Measurements from ENCODE around the gene NCOA3.

Gene NCOA3

DNA sequence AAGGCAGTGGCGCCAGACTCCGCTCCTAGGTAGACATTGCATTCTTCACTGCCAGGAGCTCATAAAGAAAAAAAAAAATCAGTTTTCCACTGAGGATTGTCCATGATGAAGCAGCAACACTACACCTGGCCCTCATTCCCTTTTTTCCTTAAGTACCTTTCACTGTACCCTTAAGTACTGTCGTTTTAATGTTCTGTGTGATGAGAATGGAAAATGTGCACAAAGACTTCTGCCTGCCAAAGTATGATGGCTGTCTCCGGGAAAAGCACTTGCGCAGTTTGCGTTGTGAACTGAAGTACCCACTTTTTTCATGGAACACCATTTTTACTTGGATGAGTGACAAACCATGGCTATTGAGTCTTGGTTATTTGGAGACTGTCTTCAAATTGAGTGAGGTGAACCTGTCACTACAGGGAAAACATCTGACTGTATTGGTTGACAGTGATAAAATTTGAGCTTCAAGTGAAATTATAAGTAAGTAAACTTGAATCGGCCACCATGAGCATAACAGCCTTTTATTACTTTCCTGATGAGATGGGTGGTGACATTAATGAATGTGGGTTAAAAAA is 104.8 kb downstream of the NCOA3 start:
- Histone ChIP-seq H3K4me3 (ENCODE audit: low read depth, low read length) (no peak overlapping the region), H3K27ac (ENCODE audit: low read depth, low read length) (no peak overlapping the region), H3K36me3 (ENCODE audit: control insufficient read depth, insufficient read depth, low read length) (no peaks in the 10 kb centered on the region), H3K9ac (ENCODE audit: low read length) (no peak overlapping the region), H3K4me1 (ENCODE audit: control insufficient read depth, insufficient read depth, low read length) (peaks cover 5% of the 10 kb centered on the region), H3K27me3 (ENCODE audit: control insufficient read depth, insufficient read depth, low read length) (no peaks in the 10 kb centered on the region), H3K9me3 (ENCODE audit: control insufficient read depth, insufficient read depth, low read depth, low read length) (no peaks in the 10 kb centered on the region)

DNA sequence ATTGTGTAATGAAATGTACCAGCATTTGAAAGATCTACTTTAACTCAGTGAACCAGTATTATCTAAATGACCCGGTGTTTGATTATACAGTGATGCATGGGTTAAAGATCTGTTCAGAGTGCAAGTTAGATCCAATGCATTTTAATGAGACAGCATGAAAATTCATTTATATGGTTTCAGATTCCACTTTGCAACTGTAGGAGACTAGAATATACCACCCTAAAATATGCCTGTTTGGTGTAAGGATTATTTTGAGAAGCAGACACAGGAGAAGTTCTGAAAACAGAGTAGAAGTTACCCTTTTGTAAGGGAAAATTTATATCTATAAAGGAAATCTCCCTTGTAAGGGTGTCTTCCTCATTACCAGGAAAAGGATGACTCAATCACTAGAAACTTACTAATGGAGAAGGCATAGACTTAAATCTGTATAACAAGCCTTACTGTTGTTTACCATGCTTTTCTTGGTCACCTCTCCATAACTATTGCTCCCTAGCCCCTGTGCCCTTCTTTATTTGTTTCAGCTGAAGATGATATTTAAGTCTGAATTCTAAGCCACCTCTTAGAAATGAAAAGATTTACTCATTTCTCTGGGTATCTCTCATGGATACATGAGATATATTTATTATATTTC is 105.4 kb downstream of the NCOA3 start:
- H3K9ac ChIP-seq (ENCODE audit: low read length) = no peak overlapping the region
- no peaks in the 10 kb centered on the region for H3K27me3 ChIP-seq (ENCODE audit: control insufficient read depth, insufficient read depth, low read length)
- peaks cover 5% of the 10 kb centered on the region for H3K4me1 ChIP-seq (ENCODE audit: control insufficient read depth, insufficient read depth, low read length)
- no peak overlapping the region for H3K4me3 ChIP-seq (ENCODE audit: low read depth, low read length)
- no peak overlapping the region for H3K27ac ChIP-seq (ENCODE audit: low read depth, low read length)
- H3K9me3 ChIP-seq (ENCODE audit: control insufficient read depth, insufficient read depth, low read depth, low read length) = no peaks in the 10 kb centered on the region
- H3K36me3 ChIP-seq (ENCODE audit: control insufficient read depth, insufficient read depth, low read length) = no peaks in the 10 kb centered on the region

DNA sequence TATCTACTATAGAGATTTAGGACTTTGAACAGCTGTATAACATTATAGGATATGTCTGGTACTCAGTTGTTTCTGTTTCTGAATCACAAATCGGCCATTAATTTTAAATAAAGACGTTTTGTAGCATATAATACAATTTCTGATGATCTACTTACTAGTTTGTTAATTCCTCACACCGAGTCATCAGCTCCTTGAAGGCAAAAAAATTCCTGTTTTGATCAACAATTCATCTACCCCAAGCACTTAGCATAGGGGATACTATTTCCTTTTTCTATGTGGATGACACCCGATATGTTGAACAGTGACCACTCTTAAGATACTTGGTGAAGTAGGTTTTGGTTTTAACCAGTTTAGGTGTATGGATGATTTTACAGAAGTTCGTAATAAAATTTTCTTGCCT is 107.3 kb downstream of the NCOA3 start:
- no peak overlapping the region for H3K4me3 ChIP-seq (ENCODE audit: low read depth, low read length)
- no peak overlapping the region for H3K9ac ChIP-seq (ENCODE audit: low read length)
- no peak overlapping the region for H3K27ac ChIP-seq (ENCODE audit: low read depth, low read length)

DNA sequence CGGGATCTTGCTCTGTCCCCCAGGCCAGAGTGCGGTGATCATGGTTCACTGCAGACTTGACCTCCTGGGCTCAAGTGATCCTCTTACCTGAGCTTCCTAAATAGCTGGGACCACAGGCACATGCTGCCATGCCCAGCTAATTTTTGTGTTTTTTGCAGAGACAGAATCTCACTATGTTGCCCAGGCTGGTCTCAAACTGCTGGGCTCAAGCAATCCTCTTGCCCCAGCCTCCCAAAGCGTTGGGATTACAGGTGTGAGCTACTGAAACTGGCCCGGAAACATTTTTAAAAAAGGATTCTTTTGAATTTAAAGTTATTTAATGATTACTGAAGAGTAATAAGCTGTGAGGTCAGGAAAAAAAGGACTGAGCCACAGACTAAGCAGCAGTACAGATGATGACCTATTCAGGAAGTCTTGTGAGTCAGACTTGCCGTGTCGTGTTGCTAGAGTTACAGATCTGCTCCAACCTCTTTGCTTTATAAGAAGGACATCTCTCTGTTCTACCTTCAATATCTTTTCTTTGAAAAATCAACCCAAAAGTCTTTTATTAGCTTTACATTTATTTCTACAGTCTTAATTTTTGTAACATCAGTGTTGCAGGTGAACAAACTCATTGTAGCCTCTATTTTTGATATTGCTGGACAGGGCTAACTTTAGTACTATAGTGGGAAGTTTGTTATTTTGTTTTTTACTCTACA is 108.7 kb downstream of the NCOA3 start:
- H3K27me3 ChIP-seq (ENCODE audit: control insufficient read depth, insufficient read depth, low read length) = no peaks in the 10 kb centered on the region
- H3K4me3 ChIP-seq (ENCODE audit: low read depth, low read length) = no peak overlapping the region
- no peaks in the 10 kb centered on the region for H3K9me3 ChIP-seq (ENCODE audit: control insufficient read depth, insufficient read depth, low read depth, low read length)
- H3K27ac ChIP-seq (ENCODE audit: low read depth, low read length) = no peak overlapping the region
- peaks cover 5% of the 10 kb centered on the region; the same call in 1 of the 2 replicates for H3K4me1 ChIP-seq (ENCODE audit: control insufficient read depth, insufficient read depth, low read length)
- H3K36me3 ChIP-seq (ENCODE audit: control insufficient read depth, insufficient read depth, low read length) = no peaks in the 10 kb centered on the region
- no peak overlapping the region for H3K9ac ChIP-seq (ENCODE audit: low read length)

More for the DNA sequence above, 107.3 kb downstream of the NCOA3 start:
- no peaks in the 10 kb centered on the region for H3K9me3 ChIP-seq (ENCODE audit: control insufficient read depth, insufficient read depth, low read depth, low read length)
- no peaks in the 10 kb centered on the region for H3K27me3 ChIP-seq (ENCODE audit: control insufficient read depth, insufficient read depth, low read length)
- peaks cover 5% of the 10 kb centered on the region for H3K4me1 ChIP-seq (ENCODE audit: control insufficient read depth, insufficient read depth, low read length)
- H3K36me3 ChIP-seq (ENCODE audit: control insufficient read depth, insufficient read depth, low read length) = no peaks in the 10 kb centered on the region

DNA sequence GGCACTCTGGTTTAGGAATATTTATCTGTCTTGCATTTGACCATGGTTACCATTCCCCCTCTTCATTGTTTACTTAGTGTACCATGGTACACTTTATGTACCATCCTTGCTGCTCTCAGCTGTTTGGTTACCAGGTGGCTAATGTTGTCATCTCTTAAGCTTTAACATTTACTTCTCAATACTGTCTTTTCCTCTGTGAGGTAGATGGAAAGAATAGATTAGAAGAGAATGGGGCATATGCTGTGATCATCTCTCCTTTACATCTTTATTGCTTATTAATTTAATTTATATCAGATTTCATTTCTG is 109.2 kb downstream of the NCOA3 start:
- Histone ChIP-seq H3K9ac (ENCODE audit: low read length) (no peak overlapping the region), H3K27ac (ENCODE audit: low read depth, low read length) (no peak overlapping the region), H3K27me3 (ENCODE audit: control insufficient read depth, insufficient read depth, low read length) (no peaks in the 10 kb centered on the region), H3K9me3 (ENCODE audit: control insufficient read depth, insufficient read depth, low read depth, low read length) (no peaks in the 10 kb centered on the region), H3K36me3 (ENCODE audit: control insufficient read depth, insufficient read depth, low read length) (no peaks in the 10 kb centered on the region), H3K4me1 (ENCODE audit: control insufficient read depth, insufficient read depth, low read length) (peaks cover 5% of the 10 kb centered on the region; the same call in 1 of the 2 replicates), H3K4me3 (ENCODE audit: low read depth, low read length) (no peak overlapping the region)

DNA sequence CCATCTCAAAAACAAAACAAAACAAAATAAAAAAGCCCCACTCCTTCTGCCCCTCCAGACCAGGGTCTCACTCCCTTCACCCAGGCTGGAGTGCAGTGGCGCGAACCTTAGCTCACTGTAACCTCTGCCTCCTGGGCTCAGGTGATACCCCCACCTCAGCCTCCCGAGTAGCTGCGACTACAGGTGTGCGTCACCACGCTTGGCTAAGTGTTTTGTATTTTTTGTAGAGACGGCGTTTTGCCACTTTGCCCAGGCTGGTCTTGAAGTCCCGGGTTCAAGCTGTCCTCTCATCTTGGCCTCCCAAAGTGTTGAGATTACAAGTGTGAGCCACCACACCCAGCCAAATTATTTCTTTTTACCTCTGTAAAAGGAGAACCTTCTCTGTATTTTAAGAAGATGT is 110.1 kb downstream of the NCOA3 start:
- Histone ChIP-seq H3K27ac (ENCODE audit: low read depth, low read length) (no peak overlapping the region), H3K27me3 (ENCODE audit: control insufficient read depth, insufficient read depth, low read length) (no peaks in the 10 kb centered on the region), H3K4me3 (ENCODE audit: low read depth, low read length) (no peak overlapping the region), H3K4me1 (ENCODE audit: control insufficient read depth, insufficient read depth, low read length) (peaks cover 5% of the 10 kb centered on the region; the same call in 1 of the 2 replicates), H3K36me3 (ENCODE audit: control insufficient read depth, insufficient read depth, low read length) (no peaks in the 10 kb centered on the region), H3K9me3 (ENCODE audit: control insufficient read depth, insufficient read depth, low read depth, low read length) (no peaks in the 10 kb centered on the region), H3K9ac (ENCODE audit: low read length) (no peak overlapping the region)

DNA sequence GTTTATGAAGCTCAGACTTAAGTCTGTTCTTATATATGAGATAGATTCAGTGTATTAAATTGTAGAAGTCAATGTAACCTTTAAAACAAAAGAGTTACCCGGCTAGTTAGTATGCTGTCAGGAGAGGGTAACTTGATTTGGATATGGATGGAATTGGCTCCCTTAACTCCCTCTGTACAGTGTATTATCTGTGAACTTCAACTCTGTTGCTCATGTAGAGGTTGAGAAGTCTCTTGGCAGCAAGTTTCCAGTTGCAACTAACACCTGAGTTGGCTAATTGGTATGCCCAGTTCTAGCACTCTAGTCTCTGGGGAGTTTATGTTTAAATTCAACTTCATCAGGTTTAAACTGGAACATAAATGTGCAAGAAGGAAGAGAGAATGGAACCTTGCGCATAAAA is 111.0 kb downstream of the NCOA3 start:
- H3K36me3 ChIP-seq (ENCODE audit: control insufficient read depth, insufficient read depth, low read length) = no peaks in the 10 kb centered on the region
- H3K27ac ChIP-seq (ENCODE audit: low read depth, low read length) = no peak overlapping the region
- H3K27me3 ChIP-seq (ENCODE audit: control insufficient read depth, insufficient read depth, low read length) = no peaks in the 10 kb centered on the region
- H3K4me3 ChIP-seq (ENCODE audit: low read depth, low read length) = no peak overlapping the region
- H3K9ac ChIP-seq (ENCODE audit: low read length) = no peak overlapping the region
- no peaks in the 10 kb centered on the region for H3K4me1 ChIP-seq (ENCODE audit: control insufficient read depth, insufficient read depth, low read length)
- no peaks in the 10 kb centered on the region for H3K9me3 ChIP-seq (ENCODE audit: control insufficient read depth, insufficient read depth, low read depth, low read length)

DNA sequence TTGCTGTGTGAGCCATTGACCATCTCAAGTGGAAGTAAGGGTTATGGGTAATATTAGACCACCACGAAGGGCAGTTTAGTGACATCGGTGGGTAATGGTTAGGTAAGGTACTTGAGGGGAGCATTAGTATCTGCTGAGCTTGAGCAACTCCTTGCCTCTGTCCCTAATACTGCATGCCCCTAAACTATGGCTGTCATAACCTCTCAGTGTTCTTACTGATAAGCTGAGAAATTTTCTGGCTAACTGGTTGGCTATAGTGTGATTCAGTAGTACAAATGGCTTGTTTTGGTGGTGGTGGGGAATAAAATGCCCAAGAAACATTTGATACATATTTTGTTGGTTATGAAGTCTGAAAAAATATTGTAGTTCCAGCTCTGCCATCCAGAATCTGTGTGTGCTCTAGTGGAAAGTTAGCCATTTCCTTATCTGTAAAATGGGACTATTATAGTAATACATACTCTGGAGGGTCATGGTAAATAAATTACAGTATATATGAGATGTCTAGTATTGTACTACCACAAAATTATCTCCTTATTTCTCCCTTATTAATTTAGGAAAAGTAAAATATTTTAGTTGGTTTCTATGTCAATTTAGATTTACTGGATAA is 113.1 kb downstream of the NCOA3 start:
- Histone ChIP-seq H3K36me3 (ENCODE audit: control insufficient read depth, insufficient read depth, low read length) (no peaks in the 10 kb centered on the region), H3K27me3 (ENCODE audit: control insufficient read depth, insufficient read depth, low read length) (no peaks in the 10 kb centered on the region), H3K27ac (ENCODE audit: low read depth, low read length) (no peak overlapping the region)

DNA sequence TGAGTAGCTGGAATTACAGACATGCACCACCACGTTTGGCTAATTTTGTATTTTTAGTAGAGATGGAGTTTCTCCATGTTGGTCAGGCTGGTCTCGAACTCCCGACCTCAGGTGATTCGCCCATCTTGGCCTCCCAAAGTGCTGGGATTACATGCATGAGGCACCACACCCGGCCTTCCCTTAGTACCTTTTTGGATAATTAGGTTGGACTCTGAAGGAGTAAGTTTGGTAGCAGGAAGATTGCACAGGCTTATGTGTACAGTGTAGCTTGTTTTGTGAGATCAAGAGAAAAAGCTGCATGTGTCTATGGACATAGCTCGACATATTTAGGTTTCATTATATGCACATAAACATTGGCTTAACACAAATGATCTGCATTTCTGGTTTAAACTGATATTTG is 116.8 kb downstream of the NCOA3 start:
- H3K36me3 ChIP-seq (ENCODE audit: control insufficient read depth, insufficient read depth, low read length) = peaks cover 9% of the 10 kb centered on the region; the same call in 1 of the 2 replicates
- H3K4me3 ChIP-seq (ENCODE audit: low read depth, low read length) = no peak overlapping the region
- H3K9me3 ChIP-seq (ENCODE audit: control insufficient read depth, insufficient read depth, low read depth, low read length) = no peaks in the 10 kb centered on the region
- H3K4me1 ChIP-seq (ENCODE audit: control insufficient read depth, insufficient read depth, low read length) = no peaks in the 10 kb centered on the region
- H3K9ac ChIP-seq (ENCODE audit: low read length) = no peak overlapping the region
- no peaks in the 10 kb centered on the region for H3K27me3 ChIP-seq (ENCODE audit: control insufficient read depth, insufficient read depth, low read length)
- H3K27ac ChIP-seq (ENCODE audit: low read depth, low read length) = no peak overlapping the region

More for the DNA sequence above, 113.1 kb downstream of the NCOA3 start:
- Histone ChIP-seq H3K9me3 (ENCODE audit: control insufficient read depth, insufficient read depth, low read depth, low read length) (no peaks in the 10 kb centered on the region), H3K9ac (ENCODE audit: low read length) (no peak overlapping the region), H3K4me1 (ENCODE audit: control insufficient read depth, insufficient read depth, low read length) (no peaks in the 10 kb centered on the region), H3K4me3 (ENCODE audit: low read depth, low read length) (no peak overlapping the region)

DNA sequence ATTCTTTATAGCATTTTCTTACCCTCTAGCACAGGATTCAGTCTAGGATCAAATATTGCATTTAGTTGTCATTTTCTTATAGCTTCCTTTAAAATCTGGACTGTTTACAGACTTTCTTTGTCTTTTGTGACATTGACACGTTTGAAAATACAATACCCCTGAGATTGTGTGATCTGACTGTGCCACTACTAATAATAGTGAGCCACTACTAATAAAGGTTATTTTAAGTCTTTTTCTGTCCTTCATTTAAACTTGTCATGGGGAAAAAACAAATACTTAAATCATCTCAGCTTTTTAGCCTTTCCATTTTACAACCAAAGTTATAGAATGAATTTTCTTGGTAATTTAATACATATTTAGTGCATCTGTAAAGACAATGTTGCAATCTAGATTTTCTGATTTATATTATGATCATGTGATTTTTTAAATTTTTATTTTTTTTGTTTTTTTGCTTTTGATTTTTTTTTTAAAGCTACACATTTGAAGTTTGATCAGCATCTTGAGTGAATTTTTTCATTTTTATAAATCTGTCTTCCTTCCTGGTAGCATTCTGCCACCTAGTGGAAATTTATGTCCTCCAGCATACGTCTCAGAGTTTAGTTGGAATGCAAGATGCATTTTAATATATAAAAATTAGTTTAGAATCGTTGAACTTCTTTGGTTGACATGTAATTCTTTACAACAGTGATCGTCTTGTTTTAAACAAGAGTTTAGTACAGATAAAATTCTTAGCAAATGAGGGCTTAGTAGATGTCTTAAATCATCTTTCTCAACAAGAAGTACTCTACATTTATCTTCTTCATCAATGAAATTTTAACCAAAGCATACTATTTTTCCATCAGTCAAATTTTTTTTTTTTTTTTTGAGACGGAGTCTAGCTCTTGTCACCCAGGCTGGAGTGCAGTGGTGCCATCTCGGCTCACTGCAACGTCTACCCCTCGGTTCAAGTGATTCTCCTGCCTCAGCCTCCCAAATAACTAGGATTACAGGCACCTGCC is 119.4 kb downstream of the NCOA3 start:
- no peak overlapping the region for H3K4me3 ChIP-seq (ENCODE audit: low read depth, low read length)
- H3K36me3 ChIP-seq (ENCODE audit: control insufficient read depth, insufficient read depth, low read length) = peaks cover 18% of the 10 kb centered on the region
- no peak overlapping the region for H3K27ac ChIP-seq (ENCODE audit: low read depth, low read length)
- no peaks in the 10 kb centered on the region for H3K4me1 ChIP-seq (ENCODE audit: control insufficient read depth, insufficient read depth, low read length)
- no peaks in the 10 kb centered on the region for H3K27me3 ChIP-seq (ENCODE audit: control insufficient read depth, insufficient read depth, low read length)
- H3K9ac ChIP-seq (ENCODE audit: low read length) = no peak overlapping the region
- no peaks in the 10 kb centered on the region for H3K9me3 ChIP-seq (ENCODE audit: control insufficient read depth, insufficient read depth, low read depth, low read length)
